GM19351 (cell line): Measurements from ENCODE around the gene NMNAT2.
A peak's percentile ranks its signal among the peaks of the same experiment; 100 is the strongest.
"Not testable (repeated sequence)": the region's sequence is repeated elsewhere in the genome, so short reads cannot be mapped to it uniquely, and the experiment has no call there.

Experiments
- ATAC-seq: cut with Tn5 transposase; IDR thresholded peaks from one replicate; pipeline ENCODE4 v1.9.1; 2021; ENCODE audit warnings: mild to moderate bottlenecking, moderate library complexity; ENCODE audit not compliant: unreplicated experiment

NMNAT2 gene

GRCh38 chr1:183241471-183241870 is 176.7 kb downstream of the NMNAT2 start:
- no peak for ATAC-seq

- ATAC-seq, result not testable (repeated sequence)
Observed at GRCh38 chr1:183240853-183241252, 177.3 kb downstream of the NMNAT2 start.

- ATAC-seq, result no peak
Observed at GRCh38 chr1:183240526-183240825, 177.7 kb downstream of the NMNAT2 start.

- no peak for ATAC-seq
Observed at GRCh38 chr1:183239793-183240525, 178.2 kb downstream of the NMNAT2 start.

- no peak for ATAC-seq
Observed at GRCh38 chr1:183239220-183239742, 178.9 kb downstream of the NMNAT2 start.

GRCh38 chr1:183238071-183238470 is 180.1 kb downstream of the NMNAT2 start:
- no peak for ATAC-seq

- ATAC-seq, result no peak
Observed at GRCh38 chr1:183237046-183237445, 181.1 kb downstream of the NMNAT2 start.

- no peak for ATAC-seq
Observed at GRCh38 chr1:183236158-183236725, 181.9 kb downstream of the NMNAT2 start.

GRCh38 chr1:183235503-183235902 is 182.7 kb downstream of the NMNAT2 start:
- no peak for ATAC-seq

GRCh38 chr1:183234660-183235476 is 183.3 kb downstream of the NMNAT2 start:
- ATAC-seq, result no peak

- no peak for ATAC-seq
Observed at GRCh38 chr1:183233113-183233512, 185.1 kb downstream of the NMNAT2 start.

GRCh38 chr1:183231545-183231944 is 186.6 kb downstream of the NMNAT2 start:
- ATAC-seq, result no peak

GRCh38 chr1:183230413-183230812 is 187.8 kb downstream of the NMNAT2 start:
- no peak for ATAC-seq

GRCh38 chr1:183228347-183229220 is 189.6 kb downstream of the NMNAT2 start:
- ATAC-seq, result no peak

GRCh38 chr1:183227422-183228346 is 190.5 kb downstream of the NMNAT2 start:
- ATAC-seq, result peak; percentile 59

- no peak for ATAC-seq
Observed at GRCh38 chr1:183226963-183227362, 191.2 kb downstream of the NMNAT2 start.

GRCh38 chr1:183226361-183226760 is 191.8 kb downstream of the NMNAT2 start:
- no peak for ATAC-seq

GRCh38 chr1:183223467-183223866 is 194.7 kb downstream of the NMNAT2 start:
- ATAC-seq, result no peak

- ATAC-seq, result no peak
Observed at GRCh38 chr1:183222909-183223308, 195.3 kb downstream of the NMNAT2 start.

GRCh38 chr1:183219616-183220009 is 198.6 kb downstream of the NMNAT2 start:
- no peak for ATAC-seq
